ENCODE measurements around the gene PYHIN1.

The PYHIN1 gene

DNA sequence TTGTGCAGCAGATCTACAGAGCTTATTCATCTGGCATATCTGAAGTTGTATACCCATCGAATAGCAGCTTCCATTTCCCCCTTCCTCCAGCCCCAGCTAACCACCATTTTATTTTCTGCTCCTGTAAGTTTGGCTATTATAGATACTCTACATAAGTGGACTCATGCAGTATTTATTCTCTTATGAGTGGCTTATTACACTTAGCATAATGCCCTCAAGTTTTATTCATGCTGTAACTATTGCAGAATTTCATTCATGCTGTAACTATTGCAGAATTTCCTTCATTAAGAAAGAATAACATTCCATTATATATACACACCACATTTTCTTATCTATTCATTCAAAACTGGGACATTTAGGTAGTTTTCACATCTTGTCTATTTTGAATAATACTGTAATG lies 47.9 kb downstream of the PYHIN1 start:
- Histone ChIP-seq H3K27me3 (ENCODE audit: control insufficient read depth, low read length) (peaks cover 7% of the 10 kb centered on the region), H4K20me1 (ENCODE audit: control insufficient read depth, insufficient read depth, low read depth, low read length) (no peaks in the 10 kb centered on the region), H3K4me3 (ENCODE audit: low read length) (no peak overlapping the region), H3K36me3 (ENCODE audit: control insufficient read depth, low read length) (no peaks in the 10 kb centered on the region), H3F3A (ENCODE audit: control insufficient read depth, insufficient read depth) (no peaks in the 10 kb centered on the region), H3K79me2 (ENCODE audit: control insufficient read depth, low read length) (no peaks in the 10 kb centered on the region), H3K9me3 (ENCODE audit: control insufficient read depth, insufficient read depth, low read length) (peaks cover 3% of the 10 kb centered on the region; the same call in 1 of the 2 replicates), H3K9me2 (replicated peaks; ENCODE audit: control insufficient read depth, low read length) (no peaks in the 10 kb centered on the region), H3K4me1 (ENCODE audit: control insufficient read depth, low read length) (no peaks in the 10 kb centered on the region), H3K4me2 (ENCODE audit: low read length) (no peak overlapping the region), H3K27ac (ENCODE audit: low read depth, low read length) (no peak overlapping the region)
- TF ChIP-seq, protein P1, sequence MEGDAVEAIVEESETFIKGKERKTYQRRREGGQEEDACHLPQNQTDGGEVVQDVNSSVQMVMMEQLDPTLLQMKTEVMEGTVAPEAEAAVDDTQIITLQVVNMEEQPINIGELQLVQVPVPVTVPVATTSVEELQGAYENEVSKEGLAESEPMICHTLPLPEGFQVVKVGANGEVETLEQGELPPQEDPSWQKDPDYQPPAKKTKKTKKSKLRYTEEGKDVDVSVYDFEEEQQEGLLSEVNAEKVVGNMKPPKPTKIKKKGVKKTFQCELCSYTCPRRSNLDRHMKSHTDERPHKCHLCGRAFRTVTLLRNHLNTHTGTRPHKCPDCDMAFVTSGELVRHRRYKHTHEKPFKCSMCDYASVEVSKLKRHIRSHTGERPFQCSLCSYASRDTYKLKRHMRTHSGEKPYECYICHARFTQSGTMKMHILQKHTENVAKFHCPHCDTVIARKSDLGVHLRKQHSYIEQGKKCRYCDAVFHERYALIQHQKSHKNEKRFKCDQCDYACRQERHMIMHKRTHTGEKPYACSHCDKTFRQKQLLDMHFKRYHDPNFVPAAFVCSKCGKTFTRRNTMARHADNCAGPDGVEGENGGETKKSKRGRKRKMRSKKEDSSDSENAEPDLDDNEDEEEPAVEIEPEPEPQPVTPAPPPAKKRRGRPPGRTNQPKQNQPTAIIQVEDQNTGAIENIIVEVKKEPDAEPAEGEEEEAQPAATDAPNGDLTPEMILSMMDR (IDR thresholded peaks at IDR 0.05; ENCODE audit: low read depth, low read length, poor library complexity, severe bottlenecking) = no peak

GRCh38 chr1:158983235-158983634 lies 51.9 kb downstream of the PYHIN1 start:
- H3K79me2 ChIP-seq (ENCODE audit: control insufficient read depth, low read length) = no peaks in the 10 kb centered on the region
- H3K27me3 ChIP-seq (ENCODE audit: control insufficient read depth, low read length) = no peaks in the 10 kb centered on the region
- no peak overlapping the region for H3K4me3 ChIP-seq (ENCODE audit: low read length)
- H3K36me3 ChIP-seq (ENCODE audit: control insufficient read depth, low read length) = no peaks in the 10 kb centered on the region
- no peaks in the 10 kb centered on the region for H4K20me1 ChIP-seq (ENCODE audit: control insufficient read depth, insufficient read depth, low read depth, low read length)
- no peaks in the 10 kb centered on the region for H3F3A ChIP-seq (ENCODE audit: control insufficient read depth, insufficient read depth)
- no peak overlapping the region for H3K27ac ChIP-seq (ENCODE audit: low read depth, low read length)
- H3K9me3 ChIP-seq (ENCODE audit: control insufficient read depth, insufficient read depth, low read length) = peaks cover 3% of the 10 kb centered on the region; the same call in 1 of the 2 replicates
- no peak overlapping the region for H3K4me2 ChIP-seq (ENCODE audit: low read length)
- TF ChIP-seq EZH2phosphoT487 (IDR thresholded peaks at IDR 0.05; ENCODE audit: borderline replicate concordance, low read length) = no peak
- TF ChIP-seq, protein P1 (IDR thresholded peaks at IDR 0.05; ENCODE audit: low read depth, low read length, poor library complexity, severe bottlenecking) = no peak
- no peaks in the 10 kb centered on the region for H3K4me1 ChIP-seq (ENCODE audit: control insufficient read depth, low read length)
- H3K9me2 ChIP-seq (replicated peaks; ENCODE audit: control insufficient read depth, low read length) = no peaks in the 10 kb centered on the region

GRCh38 chr1:158984386-158984785 lies 53.0 kb downstream of the PYHIN1 start:
- peaks cover 3% of the 10 kb centered on the region; the same call in 1 of the 2 replicates for H3K9me3 ChIP-seq (ENCODE audit: control insufficient read depth, insufficient read depth, low read length)
- H3K79me2 ChIP-seq (ENCODE audit: control insufficient read depth, low read length) = no peaks in the 10 kb centered on the region
- no peaks in the 10 kb centered on the region for H3K36me3 ChIP-seq (ENCODE audit: control insufficient read depth, low read length)
- no peaks in the 10 kb centered on the region for H3K9me2 ChIP-seq (replicated peaks; ENCODE audit: control insufficient read depth, low read length)
- peaks cover 3% of the 10 kb centered on the region; the same call in 1 of the 2 replicates for H3K27me3 ChIP-seq (ENCODE audit: control insufficient read depth, low read length)
- no peaks in the 10 kb centered on the region for H3F3A ChIP-seq (ENCODE audit: control insufficient read depth, insufficient read depth)
- no peak overlapping the region for H3K4me2 ChIP-seq (ENCODE audit: low read length)
- H3K27ac ChIP-seq (ENCODE audit: low read depth, low read length) = no peak overlapping the region
- no peaks in the 10 kb centered on the region for H4K20me1 ChIP-seq (ENCODE audit: control insufficient read depth, insufficient read depth, low read depth, low read length)
- no peak for TF ChIP-seq EZH2phosphoT487 (IDR thresholded peaks at IDR 0.05; ENCODE audit: borderline replicate concordance, low read length)
- TF ChIP-seq, protein P1 (IDR thresholded peaks at IDR 0.05; ENCODE audit: low read depth, low read length, poor library complexity, severe bottlenecking) = no peak
- H3K4me3 ChIP-seq (ENCODE audit: low read length) = no peak overlapping the region
- H3K4me1 ChIP-seq (ENCODE audit: control insufficient read depth, low read length) = no peaks in the 10 kb centered on the region

Measured in DOHH2 (cell line).